GM12873 (cell line): ENCODE results near the gene ARHGAP10.

Experiments
- TF ChIP-seq, protein P1 (sequence below): IDR thresholded peaks from 2 replicates; pipeline ENCODE4 v1.5.1; 2012; ENCODE audit warnings: low read depth, mild to moderate bottlenecking, moderate library complexity, low read length, control low read depth; ENCODE audit not compliant: insufficient read depth; ENCODE audit errors: missing control alignments

The ARHGAP10 gene

DNA sequence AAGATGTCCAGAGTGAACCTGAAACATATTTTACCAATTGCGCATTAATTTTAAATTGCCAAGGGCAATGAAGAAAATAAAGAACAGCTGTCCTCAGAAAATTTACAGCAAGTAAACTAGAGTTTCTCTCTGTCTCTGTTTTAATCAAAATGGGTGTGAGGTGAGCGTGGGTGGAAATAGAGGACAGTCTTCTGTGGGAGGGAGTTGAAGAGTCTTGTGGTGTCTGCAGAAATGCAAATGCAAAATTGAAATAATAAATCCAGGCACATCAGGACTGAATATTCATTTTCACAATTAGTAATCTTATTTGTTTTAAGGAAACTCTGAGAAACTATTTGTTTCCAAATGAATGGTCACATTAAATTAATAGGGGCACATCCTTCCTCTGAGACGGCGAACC, 192.0 kb downstream of the ARHGAP10 start:
- TF ChIP-seq, protein P1, sequence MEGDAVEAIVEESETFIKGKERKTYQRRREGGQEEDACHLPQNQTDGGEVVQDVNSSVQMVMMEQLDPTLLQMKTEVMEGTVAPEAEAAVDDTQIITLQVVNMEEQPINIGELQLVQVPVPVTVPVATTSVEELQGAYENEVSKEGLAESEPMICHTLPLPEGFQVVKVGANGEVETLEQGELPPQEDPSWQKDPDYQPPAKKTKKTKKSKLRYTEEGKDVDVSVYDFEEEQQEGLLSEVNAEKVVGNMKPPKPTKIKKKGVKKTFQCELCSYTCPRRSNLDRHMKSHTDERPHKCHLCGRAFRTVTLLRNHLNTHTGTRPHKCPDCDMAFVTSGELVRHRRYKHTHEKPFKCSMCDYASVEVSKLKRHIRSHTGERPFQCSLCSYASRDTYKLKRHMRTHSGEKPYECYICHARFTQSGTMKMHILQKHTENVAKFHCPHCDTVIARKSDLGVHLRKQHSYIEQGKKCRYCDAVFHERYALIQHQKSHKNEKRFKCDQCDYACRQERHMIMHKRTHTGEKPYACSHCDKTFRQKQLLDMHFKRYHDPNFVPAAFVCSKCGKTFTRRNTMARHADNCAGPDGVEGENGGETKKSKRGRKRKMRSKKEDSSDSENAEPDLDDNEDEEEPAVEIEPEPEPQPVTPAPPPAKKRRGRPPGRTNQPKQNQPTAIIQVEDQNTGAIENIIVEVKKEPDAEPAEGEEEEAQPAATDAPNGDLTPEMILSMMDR = no peak

- TF ChIP-seq, protein P1 = peak; percentile 41
Observed at GRCh38 chr4:147924604-147925412, 192.9 kb downstream of the ARHGAP10 start.

DNA sequence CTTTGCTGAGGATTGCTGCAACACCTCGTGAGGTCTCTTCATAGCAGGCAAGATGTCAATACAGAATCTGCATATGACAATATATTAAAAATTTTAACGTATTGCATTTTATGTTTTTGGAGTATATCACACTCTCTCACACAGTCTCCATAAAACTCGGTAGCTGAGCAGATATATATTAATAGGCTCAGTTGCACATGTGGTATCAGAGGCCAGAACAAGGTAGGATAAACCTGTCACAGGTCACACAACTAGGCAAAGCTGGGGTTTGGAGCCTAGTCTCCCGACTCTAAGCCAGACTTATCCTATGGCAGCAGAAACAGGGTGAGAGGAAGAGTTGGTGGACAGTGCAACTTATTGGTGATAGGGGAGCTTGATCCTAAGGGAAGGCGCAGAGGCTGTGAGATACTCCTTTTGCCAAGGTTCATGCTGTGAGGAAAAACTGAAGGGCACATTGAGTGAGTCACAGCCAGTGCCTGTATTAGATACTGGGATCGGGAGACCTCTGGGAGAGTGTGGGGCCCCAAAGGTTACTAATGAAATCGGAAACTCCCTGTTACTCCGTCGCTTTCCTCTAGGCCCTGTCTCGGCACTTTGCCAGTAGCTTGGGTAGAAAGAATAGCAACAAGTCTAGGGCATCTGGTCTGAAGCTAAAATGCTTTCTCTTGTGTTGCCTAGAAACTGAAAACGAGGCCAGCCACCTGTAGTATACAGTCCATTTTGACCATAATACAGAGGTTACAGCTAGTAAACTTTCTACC, 195.7 kb downstream of the ARHGAP10 start:
- TF ChIP-seq, protein P1 = no peak

- TF ChIP-seq, protein P1 = no peak
Observed at GRCh38 chr4:147928400-147928799, 196.5 kb downstream of the ARHGAP10 start.

GRCh38 chr4:147929746-147930145, 197.9 kb downstream of the ARHGAP10 start:
- TF ChIP-seq, protein P1 = no peak

DNA sequence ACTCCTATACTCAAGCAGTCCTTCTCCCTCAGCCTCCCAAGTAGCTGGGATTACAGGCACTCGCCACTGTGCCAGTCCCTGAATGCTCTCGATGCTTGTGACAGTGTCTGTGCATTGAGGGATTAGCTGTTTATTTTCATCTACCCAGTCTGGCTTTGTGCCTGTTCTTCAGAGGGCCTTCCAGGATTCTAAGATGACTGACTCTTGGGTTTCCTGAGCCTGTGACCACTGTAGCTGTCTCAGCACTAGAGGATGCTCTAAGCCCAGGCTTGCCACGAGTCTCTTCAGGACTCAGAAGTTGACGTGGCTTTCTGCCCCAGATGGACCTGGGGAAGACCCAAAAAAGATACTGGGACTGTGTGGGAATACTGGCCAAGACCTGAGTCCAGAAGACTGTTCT, 201.4 kb downstream of the ARHGAP10 start:
- TF ChIP-seq, protein P1 = peak; percentile 37

DNA sequence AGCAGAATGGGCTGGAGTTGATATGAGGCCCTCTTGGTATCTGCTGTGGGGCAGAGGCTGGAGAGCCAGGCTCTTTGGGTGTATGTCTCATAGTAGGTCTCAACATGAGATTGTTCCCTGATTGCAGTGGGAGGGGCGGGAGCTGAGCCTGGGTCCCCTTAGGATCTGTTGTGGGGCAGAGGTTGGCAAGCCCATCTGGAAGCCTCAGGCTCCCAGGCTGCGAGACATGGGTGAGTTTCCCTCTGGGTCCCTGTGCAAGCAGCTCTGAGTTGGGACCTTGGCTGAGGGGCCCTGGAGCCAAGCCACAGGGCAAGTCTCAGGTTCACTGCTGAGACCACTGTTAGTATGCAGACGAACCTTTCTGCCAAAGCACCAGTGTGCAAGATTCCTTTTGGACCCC, 201.9 kb downstream of the ARHGAP10 start:
- TF ChIP-seq, protein P1 = no peak
